Spinal cord (tissue), 10 donors: ENCODE data around the gene SORBS1. TPM values are rescaled to one million over a fixed set of nuclear protein-coding genes. Genes with fewer than 3 reads are reported as not detected.
A peak's percentile ranks its signal among the peaks of the same experiment; 100 is the strongest.

Source experiments
- DNase-seq, 6 donors: peaks; one replicate each; pipeline versions ENCODE4 v3.0.0 to v3.0.0-alpha.2; 2013 to 2015; ENCODE audit warnings: low spot score in 6 of 6, low read depth in 4 of 6
- H3K27ac ChIP-seq: one replicate; pipeline ENCODE4 v1.5.1; 2013; ENCODE audit warnings: low read depth, low read length, control low read depth
- H3K27me3 ChIP-seq: one replicate; pipeline ENCODE4 v1.6.1; 2013; ENCODE audit warnings: low read length; ENCODE audit not compliant: control insufficient read depth, insufficient read depth
- H3K36me3 ChIP-seq: one replicate; pipeline ENCODE4 v1.6.1; 2013; ENCODE audit warnings: low read length; ENCODE audit not compliant: control insufficient read depth, insufficient read depth
- H3K4me1 ChIP-seq: one replicate; pipeline ENCODE4 v1.6.1; 2013; ENCODE audit warnings: low read length; ENCODE audit not compliant: control insufficient read depth, insufficient read depth
- H3K4me3 ChIP-seq: one replicate; pipeline ENCODE4 v1.5.1; 2013; ENCODE audit warnings: low read depth, low read length, control low read depth
- H3K9me3 ChIP-seq: one replicate; pipeline ENCODE4 v1.6.1; 2013; ENCODE audit warnings: low read length; ENCODE audit not compliant: control insufficient read depth, insufficient read depth
- WGBS: methylation state at CpG from one replicate; pipeline ENCODE4 v1.1.5; 2013; ENCODE audit warnings: missing lambda C conversion rate; ENCODE audit not compliant: insufficient coverage; 5-methylcytosine and 5-hydroxymethylcytosine counted together
- long read RNA-seq, 4 donors: transcript quantifications; one replicate each; lab custom pipeline, GENCODE V29; 2026
- polyA plus RNA-seq, 2 donors: library from polyadenylated mRNA; unstranded; fragments of 120-200 nt; gene quantifications; one replicate each; pipeline ENCODE4 v1.2.1, GENCODE V29; 2013; ENCODE audit not compliant: insufficient read length in 2 of 2
- total RNA-seq, 2 donors: library from RNA; depleted of rRNA in 1 of 2; stranded (reverse); fragments of 120-200 nt in 1 of 2; fragments of >200 nt in 1 of 2; gene quantifications; one replicate each; pipeline versions ENCODE4 v1.2.3 to v1.2.4, GENCODE V29; 2013 to 2014
- donor health status: healthy.

The SORBS1 gene
- total RNA-seq: 100 to 1,000 TPM in 1 of 2 donors, 10 to 100 TPM in 1; 95.1 to 129 TPM
- 100 to 1,000 TPM in 1 of 2 donors, 10 to 100 TPM in 1; 97.5 to 102 TPM for polyA plus RNA-seq
- long read RNA-seq, donor 1, full-length matches to known transcripts: 1 of 1 reads
- long read RNA-seq, donor 1, partial matches to known transcripts: 0 of 1 reads
- long read RNA-seq, donor 1, other reads (novel, unspliced or antisense): 0 of 1 reads
- long read RNA-seq, donor 2, partial matches to known transcripts: 0 of 1 reads
- long read RNA-seq, donor 2, other reads (novel, unspliced or antisense): 0 of 1 reads
- long read RNA-seq, donor 3: 0 reads
- long read RNA-seq, donor 4, partial matches to known transcripts: 0 of 1 reads
- long read RNA-seq, donor 4, other reads (novel, unspliced or antisense): 0 of 1 reads

GRCh38 chr10:95561177-95561863 lies at the start of gene SORBS1:
Gene SORBS1 (minus strand): TSS chr10:95561371. CDS start chr10:95441135, 120,236 bp downstream.
- Histone ChIP-seq H3K27me3 (no peaks in the 10 kb centered on the region), H3K36me3 (no peaks in the 10 kb centered on the region), H3K4me3 (peak within 1 kb of the TSS; percentile 72), H3K27ac (peak within 1 kb of the TSS; percentile 78), H3K4me1 (peaks cover 18% of the 10 kb centered on the region), H3K9me3 (no peaks in the 10 kb centered on the region)
- under 1% methylated on average over 69 of the region's 77 CpGs for WGBS
- peak in 5 of 6 donors; percentile 87 to 98 (median 94) for DNase-seq

DNA sequence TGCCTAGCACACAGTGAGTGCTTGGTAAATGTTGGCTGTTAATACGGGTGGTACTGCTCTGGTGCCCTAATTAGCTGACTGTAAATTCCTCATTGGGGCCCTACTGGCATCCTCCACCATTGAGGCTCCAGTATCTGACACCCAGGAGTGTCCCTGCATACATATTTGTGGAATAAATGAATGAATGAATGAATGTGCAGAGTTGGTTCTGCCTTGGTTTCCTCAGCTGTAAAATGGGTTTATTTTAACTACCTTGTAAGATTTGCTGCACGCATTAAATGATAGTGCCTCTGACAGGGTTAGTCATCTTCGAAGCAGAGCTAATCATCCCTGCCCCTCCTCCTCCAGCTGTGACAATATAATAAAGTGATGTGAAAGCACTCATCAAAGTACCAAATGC lies 49.6 kb upstream of the SORBS1 start:
- H3K27ac ChIP-seq: no peak overlapping the region
- H3K27me3 ChIP-seq: no peaks in the 10 kb centered on the region
- no peaks in the 10 kb centered on the region for H3K4me1 ChIP-seq
- WGBS: 100% methylated on average over 1 of the region's 3 CpGs
- DNase-seq: no peak
- peaks cover 59% of the 10 kb centered on the region for H3K36me3 ChIP-seq
- H3K4me3 ChIP-seq: no peak overlapping the region
- no peaks in the 10 kb centered on the region for H3K9me3 ChIP-seq

GRCh38 chr10:95606922-95607321 lies 45.8 kb upstream of the SORBS1 start:
- 52% methylated on average over 2 of the region's 3 CpGs for WGBS
- Histone ChIP-seq H3K4me3 (no peak overlapping the region), H3K27ac (no peak overlapping the region), H3K9me3 (no peaks in the 10 kb centered on the region), H3K4me1 (peaks cover 15% of the 10 kb centered on the region), H3K27me3 (no peaks in the 10 kb centered on the region), H3K36me3 (peaks cover 40% of the 10 kb centered on the region)
- no peak for DNase-seq

GRCh38 chr10:95605163-95605562 lies 44.0 kb upstream of the SORBS1 start:
- H3K4me1 ChIP-seq: peaks cover 15% of the 10 kb centered on the region
- H3K36me3 ChIP-seq: peaks cover 24% of the 10 kb centered on the region
- peak in 2 of 6 donors; percentile 10 to 42 for DNase-seq
- H3K27ac ChIP-seq: peak overlapping the region; percentile 49
- H3K27me3 ChIP-seq: no peaks in the 10 kb centered on the region
- WGBS: 47% methylated on average over 3 of the region's 3 CpGs
- H3K4me3 ChIP-seq: no peak overlapping the region
- no peaks in the 10 kb centered on the region for H3K9me3 ChIP-seq

- no peak for DNase-seq
- H3K27ac ChIP-seq: no peak overlapping the region
- H3K4me3 ChIP-seq: no peak overlapping the region
Observed at GRCh38 chr10:95604630-95605029, 43.5 kb upstream of the SORBS1 start.

GRCh38 chr10:95602382-95602781 lies 41.2 kb upstream of the SORBS1 start:
- Histone ChIP-seq H3K4me3 (no peak overlapping the region), H3K36me3 (peaks cover 4% of the 10 kb centered on the region), H3K27ac (no peak overlapping the region), H3K9me3 (no peaks in the 10 kb centered on the region), H3K4me1 (peaks cover 15% of the 10 kb centered on the region), H3K27me3 (no peaks in the 10 kb centered on the region)
- WGBS: 87% methylated on average over 5 of the region's 6 CpGs
- no peak for DNase-seq

More at GRCh38 chr10:95604630-95605029, 43.5 kb upstream of the SORBS1 start:
- H3K4me1 ChIP-seq: peaks cover 15% of the 10 kb centered on the region
- H3K9me3 ChIP-seq: no peaks in the 10 kb centered on the region
- peaks cover 18% of the 10 kb centered on the region for H3K36me3 ChIP-seq
- H3K27me3 ChIP-seq: no peaks in the 10 kb centered on the region

DNA sequence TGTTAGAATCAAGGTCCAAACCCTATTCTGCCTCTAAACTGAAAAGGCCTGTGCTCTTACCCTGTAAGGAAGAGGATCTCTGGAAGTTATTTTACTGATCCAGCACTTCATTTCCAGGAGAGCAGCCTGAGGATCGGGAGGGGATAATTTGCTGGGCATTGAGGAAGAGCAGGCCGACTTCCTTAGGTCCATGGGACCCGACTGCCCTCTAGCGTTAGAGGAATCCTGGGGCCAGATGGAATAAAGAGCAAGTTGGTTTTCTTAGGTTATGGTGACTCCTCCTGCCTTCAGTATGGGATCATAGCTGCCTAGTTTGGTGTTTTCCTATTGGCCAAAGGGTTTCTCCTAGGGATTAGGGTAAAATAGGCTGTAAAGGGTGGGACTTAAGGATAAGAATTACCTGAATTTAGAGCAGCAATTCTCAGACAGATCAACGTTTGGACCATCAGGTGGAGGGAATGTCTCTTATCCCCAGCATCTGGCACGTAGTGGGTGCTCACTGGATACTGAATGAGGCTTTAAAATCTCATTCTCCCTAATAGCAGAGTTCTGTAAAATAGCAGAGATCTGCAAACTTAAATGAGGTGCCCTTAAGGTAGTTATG lies 40.0 kb upstream of the SORBS1 start:
- Histone ChIP-seq H3K9me3 (no peaks in the 10 kb centered on the region), H3K36me3 (peaks cover 4% of the 10 kb centered on the region), H3K27ac (no peak overlapping the region), H3K4me1 (peaks cover 15% of the 10 kb centered on the region), H3K27me3 (no peaks in the 10 kb centered on the region), H3K4me3 (no peak overlapping the region)
- 0% methylated on average over 4 of the region's 6 CpGs for WGBS
- peak; percentile 76 to 97 (median 89) for DNase-seq

DNA sequence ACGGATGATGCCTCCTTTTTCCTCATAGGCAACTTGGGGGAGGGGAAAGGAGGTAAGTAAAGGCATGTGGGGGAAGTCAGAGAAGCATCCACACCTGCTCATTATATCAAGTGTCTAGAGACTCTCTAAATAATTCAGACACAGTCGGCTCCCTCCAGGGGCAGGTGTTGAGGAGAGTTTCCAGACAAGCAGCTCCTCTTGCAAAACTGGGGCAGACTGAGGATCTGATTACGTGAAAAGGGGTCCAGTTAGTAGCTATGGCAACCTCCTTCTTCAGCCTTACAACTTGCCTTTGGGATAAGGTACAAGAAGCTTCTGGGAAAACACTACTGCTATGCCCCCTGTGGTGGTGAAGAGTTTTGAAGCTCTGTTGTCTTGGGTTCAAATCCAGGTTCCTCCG lies 39.0 kb upstream of the SORBS1 start:
- Histone ChIP-seq H3K27ac (no peak overlapping the region), H3K4me3 (no peak overlapping the region), H3K9me3 (no peaks in the 10 kb centered on the region), H3K27me3 (no peaks in the 10 kb centered on the region), H3K36me3 (no peaks in the 10 kb centered on the region), H3K4me1 (peaks cover 10% of the 10 kb centered on the region)
- no CpG with 5 or more reads among the region's 4 CpGs for WGBS
- DNase-seq: no peak

DNA sequence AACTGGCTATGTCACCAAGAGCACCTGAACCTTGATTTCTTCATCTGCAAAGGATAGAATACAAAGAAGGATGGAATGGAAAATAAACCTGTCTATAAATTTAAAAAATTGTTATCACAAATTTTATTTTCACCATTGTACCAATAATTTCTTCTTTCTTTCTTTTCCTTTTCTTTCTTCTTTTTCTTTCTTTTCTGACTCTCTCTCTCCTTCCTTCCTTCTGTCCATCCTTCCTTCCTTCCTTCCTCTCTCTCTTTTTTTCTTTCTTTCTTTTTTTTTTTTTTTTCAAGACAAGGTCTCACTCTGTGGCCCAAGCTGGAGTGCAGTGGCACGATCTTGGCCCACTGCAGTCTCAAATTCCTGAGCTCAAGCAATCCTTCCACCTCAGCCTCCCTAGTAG lies 36.6 kb upstream of the SORBS1 start:
- no CpG with 5 or more reads among the region's 1 CpG for WGBS

More for the DNA sequence above, 36.6 kb upstream of the SORBS1 start:
- H3K27me3 ChIP-seq: no peaks in the 10 kb centered on the region
- DNase-seq: no peak
- H3K4me1 ChIP-seq: no peaks in the 10 kb centered on the region
- no peak overlapping the region for H3K27ac ChIP-seq
- no peaks in the 10 kb centered on the region for H3K36me3 ChIP-seq
- no peak overlapping the region for H3K4me3 ChIP-seq
- H3K9me3 ChIP-seq: no peaks in the 10 kb centered on the region
